GM23338 (cell line): Measurements from ENCODE around the gene SLC2A11. TPM values are rescaled to one million over a fixed set of nuclear protein-coding genes. Genes with fewer than 3 reads are reported as not detected.
A peak's percentile ranks its signal among the peaks of the same experiment; 100 is the strongest.

Source experiments
- ATAC-seq: fragments of 200-7000 bp; cut with Tn5 transposase; 3 replicates; pipeline ENCODE4 v1.9.1; 2020
- DNase-seq: peaks from one replicate; pipeline ENCODE4 v3.0.0-alpha.2; 2015; ENCODE audit warnings: low spot score
- H2AFZ ChIP-seq: fragments of 200-600 bp; sonication (generic); 2 replicates; pipeline ENCODE4 v1.8.0; 2016; ENCODE audit warnings: antibody characterized with exemption, mild to moderate bottlenecking, moderate library complexity
- H3F3A ChIP-seq: fragments of 200-600 bp; sonication (generic); replicated peaks from 2 replicates; pipeline ENCODE4 v1.8.0; 2017; ENCODE audit warnings: antibody characterized with exemption, mixed run types, low read depth
- H3K27ac ChIP-seq: fragments of 200-600 bp; sonication (generic); 2 replicates; pipeline ENCODE4 v1.6.1; 2016; ENCODE audit warnings: low read depth
- H3K27me3 ChIP-seq: fragments of 200-600 bp; sonication (generic); 2 replicates; pipeline ENCODE4 v1.8.0; 2016; ENCODE audit warnings: mild to moderate bottlenecking, mixed run types, moderate library complexity; ENCODE audit not compliant: insufficient read depth
- H3K36me3 ChIP-seq: fragments of 200-600 bp; sonication (generic); 2 replicates; pipeline ENCODE4 v1.8.0; 2016; ENCODE audit warnings: mild to moderate bottlenecking; ENCODE audit not compliant: insufficient read depth
- H3K4me1 ChIP-seq: fragments of 200-600 bp; sonication (generic); 2 replicates; pipeline ENCODE4 v1.8.0; 2016; ENCODE audit warnings: mild to moderate bottlenecking, moderate library complexity; ENCODE audit not compliant: insufficient read depth
- H3K4me2 ChIP-seq: fragments of 200-600 bp; sonication (generic); 2 replicates; pipeline ENCODE4 v1.7.1; 2017; ENCODE audit warnings: mixed run types
- H3K4me3 ChIP-seq: fragments of 200-600 bp; sonication (generic); 2 replicates; pipeline ENCODE4 v1.6.1; 2016; ENCODE audit warnings: mixed run types
- H3K79me2 ChIP-seq: fragments of 200-600 bp; sonication (generic); replicated peaks from 2 replicates; pipeline ENCODE4 v1.8.0; 2017; ENCODE audit warnings: mild to moderate bottlenecking; ENCODE audit not compliant: insufficient read depth
- H3K9me2 ChIP-seq: fragments of 200-600 bp; sonication (generic); 2 replicates; pipeline ENCODE4 v1.8.0; 2017; ENCODE audit not compliant: insufficient read depth
- H4K20me1 ChIP-seq: fragments of 200-600 bp; sonication (generic); replicated peaks from 2 replicates; pipeline ENCODE4 v1.8.0; 2017; ENCODE audit warnings: mild to moderate bottlenecking; ENCODE audit not compliant: insufficient read depth
- H3K27ac Mint-ChIP-seq: 2 replicates; pipeline ENCODE4 v1.8.0; 2020; ENCODE audit warnings: inconsistent platforms, mild to moderate bottlenecking, moderate library complexity, mixed read lengths
- H3K27me3 Mint-ChIP-seq: 3 replicates; pipeline ENCODE4 v1.8.0; 2022; ENCODE audit warnings: low read depth, mild to moderate bottlenecking, moderate library complexity, mixed read lengths, inconsistent platforms; ENCODE audit not compliant: insufficient read depth, poor library complexity
- H3K36me3 Mint-ChIP-seq: 3 replicates; pipeline ENCODE4 v1.8.0; 2021; ENCODE audit warnings: low read depth, mild to moderate bottlenecking, inconsistent platforms, moderate library complexity, mixed read lengths
- H3K4me1 Mint-ChIP-seq: 3 replicates; pipeline ENCODE4 v1.8.0; 2020; ENCODE audit warnings: mild to moderate bottlenecking, inconsistent platforms, mixed read lengths
- H3K4me3 Mint-ChIP-seq: 3 replicates; pipeline ENCODE4 v1.8.0; 2021; ENCODE audit warnings: moderate library complexity, mild to moderate bottlenecking, inconsistent platforms, mixed read lengths
- H3K9me3 Mint-ChIP-seq: 3 replicates; pipeline ENCODE4 v1.8.0; 2020; ENCODE audit warnings: moderate library complexity, mild to moderate bottlenecking, inconsistent platforms, mixed read lengths
- STAT1 ChIP-seq: IDR thresholded peaks from one replicate; pipeline ENCODE4 v1.6.1; 2016; ENCODE audit warnings: antibody characterized with exemption; ENCODE audit not compliant: unreplicated experiment
- ZNF114 ChIP-seq: fragments of 250-450 bp; sonication (Bioruptor Pico); IDR thresholded peaks from 2 replicates; pipeline ENCODE4 v1.5.0; 2020; ENCODE audit warnings: mild to moderate bottlenecking, moderate library complexity
- ZNF331 ChIP-seq: fragments of 250-450 bp; sonication (Bioruptor Pico); IDR thresholded peaks from 2 replicates; pipeline ENCODE4 v1.5.0; 2020; ENCODE audit warnings: low read depth, mild to moderate bottlenecking, moderate library complexity
- polyA plus RNA-seq: library from polyadenylated mRNA; unstranded; fragments of >200 nt; fragmentation: Nextera tagmentation; extraction: Ambion mirVana; gene quantifications from 2 replicates; pipeline ENCODE4 v1.2.1, GENCODE V29; 2016
- total RNA-seq: library from RNA; depleted of rRNA; stranded (reverse); fragments of >200 nt; shearing (Covaris generic); gene quantifications from 2 replicates; pipeline ENCODE4 v1.2.3, GENCODE V29; 2014
- TF ChIP-seq, protein P1 (sequence below): fragments of 250-450 bp; sonication (Bioruptor Pico); IDR thresholded peaks from 2 replicates; pipeline ENCODE4 v1.5.0; 2020; ENCODE audit warnings: mild to moderate bottlenecking, moderate library complexity

SLC2A11 gene
- total and polyA plus RNA-seq, 2 experiments from 2014 or later = 7.1 to 21.8 TPM

DNA sequence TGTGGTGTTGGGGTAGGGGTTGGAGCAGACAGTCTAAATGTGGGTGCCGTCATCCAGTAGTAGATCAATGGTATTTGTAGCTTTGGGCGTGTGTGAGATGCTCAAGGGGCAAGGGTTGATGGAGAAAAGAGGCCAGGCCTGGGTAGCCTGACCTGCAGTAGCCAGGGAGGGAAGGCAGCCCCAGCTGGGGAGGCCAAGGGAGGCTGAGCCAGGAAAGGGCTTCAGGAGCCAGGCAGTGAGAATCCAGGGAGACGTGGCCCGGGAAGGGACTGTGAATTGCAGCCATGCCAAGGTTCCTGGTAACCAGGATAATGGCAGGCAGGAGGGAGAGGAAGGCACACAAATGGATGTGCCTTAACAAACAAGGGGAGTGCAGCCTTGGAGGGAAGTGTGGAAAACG lies 16.4 kb upstream of the SLC2A11 start (continued):
- TF ChIP-seq, protein P1, sequence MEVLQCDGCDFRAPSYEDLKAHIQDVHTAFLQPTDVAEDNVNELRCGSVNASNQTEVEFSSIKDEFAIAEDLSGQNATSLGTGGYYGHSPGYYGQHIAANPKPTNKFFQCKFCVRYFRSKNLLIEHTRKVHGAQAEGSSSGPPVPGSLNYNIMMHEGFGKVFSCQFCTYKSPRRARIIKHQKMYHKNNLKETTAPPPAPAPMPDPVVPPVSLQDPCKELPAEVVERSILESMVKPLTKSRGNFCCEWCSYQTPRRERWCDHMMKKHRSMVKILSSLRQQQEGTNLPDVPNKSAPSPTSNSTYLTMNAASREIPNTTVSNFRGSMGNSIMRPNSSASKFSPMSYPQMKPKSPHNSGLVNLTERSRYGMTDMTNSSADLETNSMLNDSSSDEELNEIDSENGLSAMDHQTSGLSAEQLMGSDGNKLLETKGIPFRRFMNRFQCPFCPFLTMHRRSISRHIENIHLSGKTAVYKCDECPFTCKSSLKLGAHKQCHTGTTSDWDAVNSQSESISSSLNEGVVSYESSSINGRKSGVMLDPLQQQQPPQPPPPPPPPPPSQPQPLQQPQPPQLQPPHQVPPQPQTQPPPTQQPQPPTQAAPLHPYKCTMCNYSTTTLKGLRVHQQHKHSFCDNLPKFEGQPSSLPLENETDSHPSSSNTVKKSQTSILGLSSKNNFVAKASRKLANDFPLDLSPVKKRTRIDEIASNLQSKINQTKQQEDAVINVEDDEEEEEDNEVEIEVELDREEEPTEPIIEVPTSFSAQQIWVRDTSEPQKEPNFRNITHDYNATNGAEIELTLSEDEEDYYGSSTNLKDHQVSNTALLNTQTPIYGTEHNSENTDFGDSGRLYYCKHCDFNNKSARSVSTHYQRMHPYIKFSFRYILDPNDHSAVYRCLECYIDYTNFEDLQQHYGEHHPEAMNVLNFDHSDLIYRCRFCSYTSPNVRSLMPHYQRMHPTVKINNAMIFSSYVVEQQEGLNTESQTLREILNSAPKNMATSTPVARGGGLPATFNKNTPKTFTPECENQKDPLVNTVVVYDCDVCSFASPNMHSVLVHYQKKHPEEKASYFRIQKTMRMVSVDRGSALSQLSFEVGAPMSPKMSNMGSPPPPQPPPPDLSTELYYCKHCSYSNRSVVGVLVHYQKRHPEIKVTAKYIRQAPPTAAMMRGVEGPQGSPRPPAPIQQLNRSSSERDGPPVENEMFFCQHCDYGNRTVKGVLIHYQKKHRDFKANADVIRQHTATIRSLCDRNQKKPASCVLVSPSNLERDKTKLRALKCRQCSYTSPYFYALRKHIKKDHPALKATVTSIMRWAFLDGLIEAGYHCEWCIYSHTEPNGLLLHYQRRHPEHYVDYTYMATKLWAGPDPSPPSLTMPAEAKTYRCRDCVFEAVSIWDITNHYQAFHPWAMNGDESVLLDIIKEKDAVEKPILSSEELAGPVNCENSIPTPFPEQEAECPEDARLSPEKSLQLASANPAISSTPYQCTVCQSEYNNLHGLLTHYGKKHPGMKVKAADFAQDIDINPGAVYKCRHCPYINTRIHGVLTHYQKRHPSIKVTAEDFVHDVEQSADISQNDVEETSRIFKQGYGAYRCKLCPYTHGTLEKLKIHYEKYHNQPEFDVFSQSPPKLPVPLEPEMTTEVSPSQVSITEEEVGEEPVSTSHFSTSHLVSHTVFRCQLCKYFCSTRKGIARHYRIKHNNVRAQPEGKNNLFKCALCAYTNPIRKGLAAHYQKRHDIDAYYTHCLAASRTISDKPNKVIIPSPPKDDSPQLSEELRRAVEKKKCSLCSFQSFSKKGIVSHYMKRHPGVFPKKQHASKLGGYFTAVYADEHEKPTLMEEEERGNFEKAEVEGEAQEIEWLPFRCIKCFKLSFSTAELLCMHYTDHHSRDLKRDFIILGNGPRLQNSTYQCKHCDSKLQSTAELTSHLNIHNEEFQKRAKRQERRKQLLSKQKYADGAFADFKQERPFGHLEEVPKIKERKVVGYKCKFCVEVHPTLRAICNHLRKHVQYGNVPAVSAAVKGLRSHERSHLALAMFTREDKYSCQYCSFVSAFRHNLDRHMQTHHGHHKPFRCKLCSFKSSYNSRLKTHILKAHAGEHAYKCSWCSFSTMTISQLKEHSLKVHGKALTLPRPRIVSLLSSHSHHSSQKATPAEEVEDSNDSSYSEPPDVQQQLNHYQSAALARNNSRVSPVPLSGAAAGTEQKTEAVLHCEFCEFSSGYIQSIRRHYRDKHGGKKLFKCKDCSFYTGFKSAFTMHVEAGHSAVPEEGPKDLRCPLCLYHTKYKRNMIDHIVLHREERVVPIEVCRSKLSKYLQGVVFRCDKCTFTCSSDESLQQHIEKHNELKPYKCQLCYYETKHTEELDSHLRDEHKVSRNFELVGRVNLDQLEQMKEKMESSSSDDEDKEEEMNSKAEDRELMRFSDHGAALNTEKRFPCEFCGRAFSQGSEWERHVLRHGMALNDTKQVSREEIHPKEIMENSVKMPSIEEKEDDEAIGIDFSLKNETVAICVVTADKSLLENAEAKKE (CRISPR knock-in tag) = no peak
- TF ChIP-seq ZNF331 = no peak
- TF ChIP-seq ZNF114 = no peak

DNA sequence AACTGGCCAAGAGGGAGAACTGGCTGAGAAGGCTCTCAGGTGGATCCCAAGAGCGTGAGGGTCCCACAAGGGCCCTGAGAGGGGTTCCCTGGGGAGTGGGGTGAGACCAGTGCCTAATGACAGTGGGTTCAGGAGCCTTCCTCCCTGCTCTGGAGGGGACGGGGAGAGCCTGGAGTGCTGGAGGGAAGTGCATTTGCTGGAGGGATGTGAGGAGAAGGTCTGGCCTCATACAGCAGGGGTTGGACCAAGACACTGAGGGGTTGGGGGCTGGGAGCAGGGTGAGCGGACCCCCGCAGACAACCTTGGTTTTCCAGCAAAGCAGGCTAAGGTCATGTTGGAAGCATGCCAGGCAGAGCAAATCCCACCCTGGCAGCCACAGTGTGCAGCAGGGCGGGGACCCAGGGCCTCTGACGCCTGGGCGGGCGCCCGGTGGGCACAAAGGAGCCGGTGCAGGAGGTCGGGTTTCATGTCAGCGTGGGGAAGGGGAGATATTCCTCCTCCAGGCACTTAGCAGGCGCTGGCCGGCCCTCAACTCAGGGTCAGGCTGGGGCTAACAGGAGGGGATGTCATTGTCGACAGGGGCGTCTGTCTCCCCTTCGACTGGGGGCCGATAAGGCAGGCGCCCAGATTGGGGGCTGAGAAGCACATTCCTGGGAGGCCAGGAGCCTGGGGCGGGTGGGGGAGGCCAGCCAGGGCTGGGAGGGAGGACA lies 15.8 kb upstream of the SLC2A11 start:
- Mint-ChIP-seq H3K27ac (no peak overlapping the region), H3K9me3 (peaks cover 3% of the 10 kb centered on the region; the same call in 1 of the 3 replicates), H3K27me3 (peaks cover 34% of the 10 kb centered on the region), H3K36me3 (no peaks in the 10 kb centered on the region; the same call in 2 of the 3 replicates), H3K4me3 (no peak overlapping the region), H3K4me1 (peaks cover 34% of the 10 kb centered on the region)
- Histone ChIP-seq H3K4me3 (no peak overlapping the region), H3K27ac (no peak overlapping the region), H3K36me3 (no peaks in the 10 kb centered on the region), H3K4me1 (peaks cover 22% of the 10 kb centered on the region; the same call in 1 of the 2 replicates), H3K27me3 (no peaks in the 10 kb centered on the region), H2AFZ (peak overlapping the region; percentile 56), H3F3A (peaks cover 11% of the 10 kb centered on the region; the same call in 1 of the 2 replicates), H3K9me2 (no peaks in the 10 kb centered on the region), H3K79me2 (no peaks in the 10 kb centered on the region), H4K20me1 (0 out of 2 replicates have a peak, but pooled peaks cover 5% of the 10 kb centered on the region), H3K4me2 (no peak overlapping the region; the same call in 1 of the 2 replicates)
- peak; percentile 34 for DNase-seq
- ATAC-seq = no peak
- TF ChIP-seq, protein P1 (CRISPR knock-in tag) = no peak
- TF ChIP-seq STAT1 = no peak
- no peak for TF ChIP-seq ZNF114
- TF ChIP-seq ZNF331 = no peak
